A673 (cell line): ENCODE results near the gene NIM1K. TPM values are rescaled to one million over a fixed set of nuclear protein-coding genes. Genes with fewer than 3 reads are reported as not detected.

Experiments used
- BruUV-seq: library from RNA; stranded (reverse); fragments of 400-500 nt; replicated peaks from 2 replicates; lab custom pipeline; 2021; lab: Mats Ljungman, UMichigan
- CTCF ChIA-PET: fragments of 300-600 bp; sonication (Branson Sonifier 250); formaldehyde crosslinking; loops from one replicate; lab custom pipeline; 2022; ENCODE audit warnings: antibody characterized with exemption; lab: Charles Lee
- POLR2A ChIA-PET: fragments of 300-600 bp; sonication (Branson Sonifier 250); formaldehyde crosslinking; loops from one replicate; lab custom pipeline; 2022; ENCODE audit warnings: antibody characterized with exemption; ENCODE audit not compliant: low non-redundant PET; lab: Charles Lee
- DNase-seq: peaks from one replicate; pipeline ENCODE4 v3.0.0-alpha.2; 2015; ENCODE audit warnings: low spot score
- H3K27ac ChIP-seq: fragments of 200-600 bp; sonication (generic); 2 replicates; pipeline ENCODE4 v1.5.1; 2016; ENCODE audit warnings: mixed run types, low read depth, mild to moderate bottlenecking, mixed read lengths, antibody characterized with exemption, low read length; ENCODE audit not compliant: poor library complexity, severe bottlenecking
- H3K27me3 ChIP-seq: fragments of 200-600 bp; sonication (generic); replicated peaks from 2 replicates; pipeline ENCODE4 v1.6.1; 2017; ENCODE audit warnings: mixed run types, low read depth, mild to moderate bottlenecking, mixed read lengths, antibody characterized with exemption, low read length; ENCODE audit not compliant: insufficient read depth, poor library complexity
- H3K36me3 ChIP-seq: fragments of 200-600 bp; sonication (generic); 2 replicates; pipeline ENCODE4 v1.6.1; 2016; ENCODE audit warnings: mixed run types, mild to moderate bottlenecking, mixed read lengths, antibody characterized with exemption, low read length; ENCODE audit not compliant: insufficient read depth, poor library complexity, severe bottlenecking
- H3K4me1 ChIP-seq: fragments of 200-600 bp; sonication (generic); 2 replicates; pipeline ENCODE4 v1.6.1; 2017; ENCODE audit warnings: mixed run types, mild to moderate bottlenecking, mixed read lengths, antibody characterized with exemption, low read length; ENCODE audit not compliant: insufficient read depth, poor library complexity, severe bottlenecking
- H3K4me3 ChIP-seq: fragments of 200-600 bp; sonication (generic); 2 replicates; pipeline ENCODE4 v1.5.1; 2016; ENCODE audit warnings: low read depth, mixed run types, mild to moderate bottlenecking, mixed read lengths, low read length; ENCODE audit not compliant: poor library complexity, severe bottlenecking
- H3K9me3 ChIP-seq: fragments of 200-600 bp; sonication (generic); 2 replicates; pipeline ENCODE4 v1.6.1; 2016; ENCODE audit warnings: mixed run types, low read depth, mild to moderate bottlenecking, mixed read lengths, antibody characterized with exemption, low read length; ENCODE audit not compliant: poor library complexity, severe bottlenecking
- CTCF ChIP-seq: fragments of 300-800, 200-600 bp; sonication (generic); conservative IDR thresholded peaks from 2 replicates; pipeline ENCODE4 v1.5.1; 2017; ENCODE audit warnings: low read depth, mild to moderate bottlenecking, antibody characterized with exemption, low read length, moderate library complexity, mixed read lengths
- EZH2 ChIP-seq: fragments of 200-600 bp; sonication (generic); IDR thresholded peaks from 2 replicates; pipeline ENCODE4 v1.6.1; 2017; ENCODE audit warnings: borderline replicate concordance, low read depth, mild to moderate bottlenecking, mixed read lengths, antibody characterized with exemption, low read length; ENCODE audit not compliant: poor library complexity, severe bottlenecking
- intact Hi-C: fragments of 100-400 bp; cut with micrococcal nuclease; formaldehyde crosslinking; loops from one replicate; pipeline ENCODE4 v1.10.0; 2022; ENCODE audit not compliant: unreplicated experiment
- total RNA-seq: library from RNA; stranded (reverse); gene quantifications from 2 replicates; pipeline ENCODE4 v1.2.3, GENCODE V29; 2021

The NIM1K gene
- total RNA-seq, 1 experiment from 2014 or later = 0.41 TPM

DNA sequence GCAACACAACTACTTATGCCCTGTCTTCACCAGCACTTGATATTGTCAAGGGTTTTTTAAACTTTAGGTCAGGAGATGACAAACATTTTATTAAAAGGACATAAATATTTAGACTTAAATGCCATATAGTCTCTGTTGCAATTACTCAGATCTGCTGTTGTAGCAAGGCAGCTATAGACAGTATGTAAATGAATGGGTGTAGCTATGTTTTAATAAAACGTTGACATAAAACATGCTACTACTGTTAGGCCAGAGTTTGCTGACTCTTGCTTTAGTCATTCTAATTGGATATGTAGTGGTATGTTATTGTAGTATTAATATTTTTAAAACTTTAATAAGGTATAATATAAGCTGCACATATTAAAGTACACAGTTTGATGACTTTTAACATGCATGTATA is 43.6 kb upstream of the NIM1K start:
- H3K36me3 ChIP-seq = peaks cover 20% of the 10 kb centered on the region
- H3K27me3 ChIP-seq = no peaks in the 10 kb centered on the region
- CTCF ChIA-PET = no interaction called here
- TF ChIP-seq CTCF = no peak
- TF ChIP-seq EZH2 = no peak
- no peak overlapping the region for H3K4me3 ChIP-seq
- intact Hi-C loops = no loop called here
- H3K27ac ChIP-seq = no peak overlapping the region
- BruUV-seq = no TSS peak
- no peaks in the 10 kb centered on the region for H3K9me3 ChIP-seq
- POLR2A ChIA-PET = no interaction called here
- H3K4me1 ChIP-seq = peaks cover 12% of the 10 kb centered on the region
- DNase-seq = no peak

DNA sequence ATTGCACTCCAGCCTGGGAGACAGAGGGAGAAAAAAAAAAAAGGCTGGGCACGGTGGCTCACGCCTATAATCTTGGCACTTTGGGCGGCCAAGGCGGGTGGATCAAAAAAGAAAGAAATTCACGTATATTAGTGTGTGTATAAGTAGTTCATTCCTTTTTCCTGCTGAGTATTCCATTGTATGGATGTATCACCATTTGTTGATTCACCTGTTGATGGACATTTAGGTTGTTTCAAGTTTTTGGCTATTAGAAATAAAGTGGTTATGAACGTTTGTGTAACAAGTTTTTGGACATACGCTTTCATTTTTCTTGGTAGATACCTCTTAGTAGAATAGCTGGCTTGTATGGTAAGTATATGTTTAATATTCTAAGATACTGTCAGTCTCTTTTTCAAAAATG is 42.8 kb upstream of the NIM1K start:
- TF ChIP-seq CTCF (no peak), EZH2 (no peak)
- intact Hi-C loops = no loop called here
- POLR2A ChIA-PET = no interaction called here
- no peaks in the 10 kb centered on the region for H3K27me3 ChIP-seq
- no peak for DNase-seq
- H3K9me3 ChIP-seq = no peaks in the 10 kb centered on the region
- no TSS peak for BruUV-seq
- CTCF ChIA-PET = no interaction called here
- H3K4me3 ChIP-seq = no peak overlapping the region
- H3K36me3 ChIP-seq = peaks cover 20% of the 10 kb centered on the region
- no peak overlapping the region for H3K27ac ChIP-seq
- H3K4me1 ChIP-seq = peaks cover 12% of the 10 kb centered on the region

DNA sequence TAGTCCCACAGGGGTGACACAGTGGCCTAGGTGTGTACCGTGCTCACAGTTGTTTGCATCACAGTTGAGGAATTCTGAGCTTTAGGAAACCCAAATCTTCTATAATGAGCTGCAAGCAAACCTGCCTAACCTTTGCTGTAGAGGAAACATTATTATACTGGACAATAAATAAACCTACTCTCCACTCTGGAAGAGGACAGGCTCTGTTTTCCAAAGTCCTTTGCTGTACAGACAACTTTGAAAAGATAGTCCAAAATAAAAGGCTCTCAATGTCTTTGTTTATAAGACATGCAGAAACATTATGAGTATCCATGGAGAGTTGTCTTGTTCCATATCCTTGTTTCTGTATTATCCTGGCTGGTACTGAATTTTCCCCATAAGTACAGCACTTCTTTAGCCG is 42.0 kb upstream of the NIM1K start:
- Histone ChIP-seq H3K36me3 (peaks cover 12% of the 10 kb centered on the region), H3K27ac (no peak overlapping the region), H3K9me3 (no peaks in the 10 kb centered on the region), H3K27me3 (no peaks in the 10 kb centered on the region), H3K4me1 (peaks cover 12% of the 10 kb centered on the region), H3K4me3 (no peak overlapping the region)
- CTCF ChIA-PET = no interaction called here
- BruUV-seq = no TSS peak
- TF ChIP-seq EZH2 (no peak), CTCF (no peak)
- no peak for DNase-seq
- POLR2A ChIA-PET = no interaction called here
- intact Hi-C loops = no loop called here
